HG03139 (cell line): ENCODE measurements around the gene CLRN3.

Source experiments
- ATAC-seq: cut with Tn5 transposase; IDR thresholded peaks from one replicate; pipeline ENCODE4 v1.9.1; 2021; ENCODE audit not compliant: unreplicated experiment

The CLRN3 gene

GRCh38 chr10:127875449-127875765 lies 17.3 kb downstream of the CLRN3 start:
- ATAC-seq: no peak

GRCh38 chr10:127874671-127875448 lies 17.9 kb downstream of the CLRN3 start:
- ATAC-seq: no peak

GRCh38 chr10:127873901-127874470 lies 18.8 kb downstream of the CLRN3 start:
- ATAC-seq: no peak

DNA sequence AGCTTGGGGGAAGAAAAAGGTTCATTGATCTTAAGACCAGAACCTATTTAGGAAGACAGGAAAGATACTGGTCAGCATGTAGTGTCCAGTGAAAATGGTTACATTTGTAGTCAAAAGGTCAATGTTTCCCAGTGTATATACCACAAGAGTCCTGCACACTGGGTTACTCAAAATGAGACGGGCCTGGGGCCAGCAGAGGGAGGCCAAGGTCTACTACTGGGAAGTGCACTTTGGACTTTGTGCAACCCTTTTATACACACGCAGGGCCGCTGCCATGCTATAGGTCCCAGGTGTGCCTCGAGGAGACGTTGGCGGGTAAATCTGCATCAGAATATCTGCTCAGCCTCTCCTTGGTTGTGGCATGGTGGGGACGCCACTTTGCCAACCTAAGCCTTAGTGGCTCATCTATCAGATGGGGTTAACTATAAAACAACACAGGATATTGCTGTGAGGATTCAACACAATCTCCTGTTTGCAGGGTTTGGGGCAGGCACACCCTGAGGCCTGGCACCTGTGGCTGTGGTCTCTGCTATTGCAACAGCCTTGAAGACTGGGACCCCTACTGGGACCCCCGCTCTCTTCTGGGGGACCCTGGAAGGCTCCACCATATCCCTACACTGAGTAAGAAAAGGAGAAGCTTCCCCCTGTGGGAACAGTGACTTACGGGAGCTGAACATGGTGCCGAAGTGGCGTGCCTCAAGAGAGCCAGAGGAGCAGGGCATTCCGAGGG lies 19.7 kb downstream of the CLRN3 start:
- ATAC-seq: no peak

- ATAC-seq: no peak
Measured at GRCh38 chr10:127872011-127872761, 20.6 kb downstream of the CLRN3 start.

- ATAC-seq: no peak
Measured at GRCh38 chr10:127871631-127872010, 21.1 kb downstream of the CLRN3 start.

GRCh38 chr10:127869329-127869728 lies 23.4 kb downstream of the CLRN3 start:
- no peak for ATAC-seq

DNA sequence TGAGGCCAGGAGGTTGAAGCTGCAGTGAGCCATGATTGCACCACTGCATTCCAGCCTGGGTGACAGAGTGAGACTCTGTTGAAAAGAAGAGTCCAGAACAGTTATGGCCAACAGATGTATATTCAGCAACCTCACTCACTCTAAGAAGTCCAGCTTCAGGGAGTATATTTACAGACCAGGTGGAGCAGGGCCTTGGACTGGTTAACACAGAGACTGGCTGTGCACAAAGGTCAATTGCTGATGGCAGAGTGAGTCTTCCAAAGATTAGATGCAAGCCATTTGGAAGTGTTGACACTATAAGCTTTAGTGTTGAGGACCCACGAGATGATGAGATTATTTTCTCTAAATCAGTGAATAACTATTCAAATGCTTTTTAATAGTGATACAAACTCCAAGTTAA lies 24.9 kb downstream of the CLRN3 start:
- ATAC-seq: no peak

- ATAC-seq: no peak
Measured at GRCh38 chr10:127866276-127867013, 26.3 kb downstream of the CLRN3 start.

GRCh38 chr10:127863231-127863825 lies 29.4 kb downstream of the CLRN3 start:
- ATAC-seq: no peak

- no peak for ATAC-seq
Measured at GRCh38 chr10:127860592-127860991, 32.1 kb downstream of the CLRN3 start.

GRCh38 chr10:127855976-127856375 lies 36.8 kb downstream of the CLRN3 start:
- no peak for ATAC-seq

DNA sequence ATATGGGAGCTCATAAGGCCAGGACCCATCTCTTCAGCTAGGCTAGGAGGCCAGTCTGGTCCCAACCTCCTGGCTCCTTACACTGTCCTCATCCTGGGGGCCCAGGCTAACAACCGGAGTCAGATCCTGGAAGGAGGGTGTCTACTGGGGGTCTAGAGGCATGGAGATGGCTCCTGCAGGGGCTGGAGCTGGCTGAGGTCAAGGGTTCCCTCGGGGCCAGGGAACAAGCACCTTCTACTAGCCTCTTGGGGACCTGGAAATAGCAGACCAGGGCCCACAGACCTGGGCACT lies 37.2 kb downstream of the CLRN3 start:
- ATAC-seq: no peak

DNA sequence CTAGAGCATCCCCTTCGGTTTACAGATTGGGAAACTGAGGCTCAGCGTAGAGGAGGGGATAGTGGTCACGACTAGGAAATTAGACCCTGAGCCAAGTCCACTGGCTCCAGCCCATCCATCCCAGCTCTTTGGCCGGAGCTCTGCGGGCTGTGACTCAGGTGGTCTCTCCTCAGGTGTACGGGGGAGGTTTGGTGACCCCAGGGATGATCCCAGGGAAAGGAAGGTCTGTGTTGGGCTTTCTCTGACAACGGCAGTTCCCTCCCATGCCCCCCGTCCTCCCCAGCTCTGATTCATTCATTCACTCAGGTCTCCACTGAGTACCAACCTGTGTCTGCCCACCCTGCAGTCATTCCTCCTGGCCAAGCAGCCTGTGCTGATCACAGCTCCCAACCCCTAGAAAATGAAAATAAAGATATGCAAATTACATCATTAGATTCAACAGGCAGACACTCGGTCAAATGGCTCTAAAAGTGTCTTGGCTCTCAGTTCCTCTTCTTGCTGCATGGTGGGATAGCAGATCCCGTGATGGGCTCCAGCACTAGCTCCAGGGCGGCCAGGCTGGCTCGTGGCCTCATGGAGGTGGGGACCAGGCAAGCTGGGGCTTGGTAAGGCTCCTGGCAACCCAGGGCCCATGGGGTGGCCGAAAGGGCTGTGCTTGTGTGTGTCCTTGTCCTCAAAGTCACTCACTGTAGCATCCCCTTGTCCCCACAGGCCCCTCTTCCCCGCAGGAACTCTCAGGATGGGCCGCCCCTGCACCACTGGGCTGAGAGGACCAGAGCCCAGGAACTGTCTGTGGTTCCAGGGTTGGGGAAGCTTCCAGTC lies 37.8 kb downstream of the CLRN3 start:
- peak; percentile 86 for ATAC-seq

GRCh38 chr10:127853868-127854768 lies 38.6 kb downstream of the CLRN3 start:
- peak; percentile 47 for ATAC-seq

- ATAC-seq: no peak
Measured at GRCh38 chr10:127852456-127852855, 40.3 kb downstream of the CLRN3 start.

DNA sequence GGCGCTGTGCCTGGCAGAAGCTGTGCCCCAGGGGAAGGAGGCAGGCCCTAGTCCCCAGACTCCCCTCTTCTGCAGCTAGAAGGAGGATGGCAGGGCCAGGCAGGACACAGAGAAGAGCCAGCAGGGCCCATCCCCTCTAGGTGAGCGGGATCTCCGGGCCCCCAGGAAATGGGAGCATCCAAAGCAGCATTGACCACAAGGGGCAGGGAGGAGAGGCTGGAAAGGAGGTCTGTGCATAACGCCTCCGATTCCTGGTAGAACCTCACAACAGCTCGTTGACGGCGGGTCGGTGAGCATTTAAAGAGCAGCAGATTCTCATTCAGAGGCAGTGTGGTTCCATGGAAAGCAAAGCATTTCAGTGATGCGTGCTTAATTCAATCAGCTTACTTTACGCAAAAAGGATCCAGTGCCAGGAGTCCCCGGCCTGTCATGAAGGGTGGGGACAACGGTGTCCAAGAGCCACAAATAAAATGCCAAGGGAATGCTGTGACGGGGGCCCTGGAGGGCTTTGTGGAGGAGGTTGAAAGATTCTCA lies 41.0 kb downstream of the CLRN3 start:
- no peak for ATAC-seq

DNA sequence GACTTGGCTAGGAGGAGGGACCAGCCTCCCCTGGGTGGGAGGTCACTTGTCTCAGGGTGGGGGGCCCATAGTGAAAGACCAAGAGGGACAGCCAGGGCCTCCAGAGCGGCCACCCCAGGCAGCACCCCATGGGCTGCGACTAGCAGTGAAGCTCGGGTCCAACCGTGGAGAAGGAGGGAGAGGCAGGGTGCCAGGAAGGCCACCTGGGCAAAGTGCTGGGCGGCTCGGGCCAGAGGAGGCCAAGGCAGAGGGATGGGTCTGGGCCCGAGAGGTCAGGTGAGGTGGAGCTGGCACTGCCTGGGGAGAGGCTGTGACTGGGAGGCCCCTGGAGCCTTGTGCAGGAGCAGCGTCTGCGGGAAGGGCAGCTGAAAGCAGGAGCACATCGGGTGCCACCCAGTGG lies 41.8 kb downstream of the CLRN3 start:
- ATAC-seq: no peak

DNA sequence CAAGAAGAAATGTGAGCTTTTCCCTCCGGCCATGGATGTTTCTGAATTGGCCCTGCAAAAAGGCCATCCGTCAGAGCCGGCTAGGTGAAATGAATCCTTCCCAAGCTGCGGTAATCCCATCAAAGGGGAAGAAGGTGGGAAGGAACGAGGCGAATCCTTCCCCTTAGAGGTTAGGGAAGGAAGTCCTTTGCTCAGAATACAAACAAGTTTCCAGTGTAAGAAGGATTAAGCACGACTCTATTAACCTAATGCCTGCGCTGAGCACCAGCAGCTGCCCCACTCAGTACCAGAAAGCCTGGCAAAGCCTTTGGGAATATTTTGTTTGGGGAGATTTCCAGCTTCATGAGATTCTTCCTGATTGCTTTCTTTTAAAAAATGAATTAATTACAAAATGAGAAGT lies 42.8 kb downstream of the CLRN3 start:
- no peak for ATAC-seq
